Gastrocnemius medialis (tissue), 4 donors: Measurements from ENCODE around the gene LACTBL1.

Experiments
- POLR2A ChIP-seq, 2 donors: fragments of 450-650 bp; IDR thresholded peaks; one replicate each; pipeline ENCODE4 v1.6.1; 2017; ENCODE audit warnings: antibody characterized with exemption in 2 of 2, mild to moderate bottlenecking in 2 of 2, moderate library complexity in 2 of 2
- TF ChIP-seq, protein P1 (sequence below), 5 experiments: fragments of 450-650 bp in 3 of 5; fragments of 200-600 bp in 2 of 5; sonication (generic) in 2 of 5; IDR thresholded peaks in 4 of 5; conservative IDR thresholded peaks in 1 of 5; 1 replicate in 4 of 5; 2 replicates in 1 of 5; pipeline ENCODE4 v1.5.1; 2016 to 2019; ENCODE audit warnings: antibody characterized with exemption in 5 of 5, mild to moderate bottlenecking in 3 of 5, moderate library complexity in 3 of 5

DNA sequence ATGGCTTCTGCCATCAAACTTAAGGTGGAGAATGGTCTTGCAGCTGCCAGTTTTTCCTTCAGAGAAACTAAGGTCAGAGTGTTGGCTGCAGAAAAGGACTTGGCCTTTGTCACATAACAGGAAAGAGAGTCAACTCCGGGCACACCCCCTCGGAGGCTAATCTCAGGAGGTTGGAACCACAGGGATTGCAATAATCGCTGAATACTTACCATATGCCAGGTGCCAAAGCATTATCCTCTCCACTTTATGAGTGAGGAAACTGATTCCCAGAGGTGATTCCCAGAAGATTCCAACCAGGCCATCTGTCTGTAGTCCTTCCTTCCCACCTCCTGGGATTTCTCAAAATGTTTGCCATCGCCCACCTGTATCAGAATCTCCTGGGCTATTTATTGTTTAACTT lies 54.0 kb downstream of the LACTBL1 start:
- TF ChIP-seq, protein P1, sequence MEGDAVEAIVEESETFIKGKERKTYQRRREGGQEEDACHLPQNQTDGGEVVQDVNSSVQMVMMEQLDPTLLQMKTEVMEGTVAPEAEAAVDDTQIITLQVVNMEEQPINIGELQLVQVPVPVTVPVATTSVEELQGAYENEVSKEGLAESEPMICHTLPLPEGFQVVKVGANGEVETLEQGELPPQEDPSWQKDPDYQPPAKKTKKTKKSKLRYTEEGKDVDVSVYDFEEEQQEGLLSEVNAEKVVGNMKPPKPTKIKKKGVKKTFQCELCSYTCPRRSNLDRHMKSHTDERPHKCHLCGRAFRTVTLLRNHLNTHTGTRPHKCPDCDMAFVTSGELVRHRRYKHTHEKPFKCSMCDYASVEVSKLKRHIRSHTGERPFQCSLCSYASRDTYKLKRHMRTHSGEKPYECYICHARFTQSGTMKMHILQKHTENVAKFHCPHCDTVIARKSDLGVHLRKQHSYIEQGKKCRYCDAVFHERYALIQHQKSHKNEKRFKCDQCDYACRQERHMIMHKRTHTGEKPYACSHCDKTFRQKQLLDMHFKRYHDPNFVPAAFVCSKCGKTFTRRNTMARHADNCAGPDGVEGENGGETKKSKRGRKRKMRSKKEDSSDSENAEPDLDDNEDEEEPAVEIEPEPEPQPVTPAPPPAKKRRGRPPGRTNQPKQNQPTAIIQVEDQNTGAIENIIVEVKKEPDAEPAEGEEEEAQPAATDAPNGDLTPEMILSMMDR (IDR thresholded peaks at IDR 0.05 in 4 of 5, conservative IDR thresholded peaks at IDR 0.05 in 1 of 5) = no peak
- TF ChIP-seq POLR2A (IDR thresholded peaks at IDR 0.05) = no peak
